ENCODE results near the gene SYCP2L. TPM values are rescaled to one million over a fixed set of nuclear protein-coding genes. Genes with fewer than 3 reads are reported as not detected.

The SYCP2L gene
- polyA plus RNA-seq, 1 donor from 2014 or later = 9.4 TPM

DNA sequence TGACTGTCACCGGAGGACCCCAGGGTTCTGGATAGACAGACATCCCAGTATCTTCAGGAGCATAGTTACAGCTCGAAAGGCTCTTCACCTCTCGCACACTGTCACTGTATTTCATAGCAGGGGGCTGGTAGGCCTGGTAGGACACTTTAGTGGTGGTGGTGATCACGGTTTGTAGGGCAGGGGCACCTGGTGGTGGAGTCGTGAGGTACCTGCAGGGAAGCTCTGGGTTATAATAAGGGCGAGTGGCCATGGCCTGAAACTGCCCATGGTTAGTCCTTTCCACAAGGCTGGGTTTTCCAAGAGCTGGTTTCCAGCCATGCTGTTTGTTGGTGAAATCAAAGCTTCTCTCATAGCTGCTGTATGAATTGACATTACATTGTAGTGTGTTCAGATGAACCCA, 12.6 kb upstream of the SYCP2L start:
- no peaks in the 10 kb centered on the region for H3K79me2 ChIP-seq (replicated peaks; ENCODE audit: insufficient read depth, low read length)
- no peak overlapping the region for H3K4me2 ChIP-seq (ENCODE audit: low read length)
- no peaks in the 10 kb centered on the region for H4K20me1 ChIP-seq (ENCODE audit: insufficient read depth)
- no peak overlapping the region for H2AFZ ChIP-seq (ENCODE audit: low read depth, low read length)
- H3K4me3 ChIP-seq (ENCODE audit: low read length) = no peak overlapping the region
- TF ChIP-seq EZH2 (IDR thresholded peaks at IDR 0.05; ENCODE audit: borderline replicate concordance, insufficient read depth, low read length, poor library complexity, severe bottlenecking) (no peak), CTCF (IDR thresholded peaks at IDR 0.05; ENCODE audit: poor library complexity, severe bottlenecking) (no peak), RAD21 (conservative IDR thresholded peaks at IDR 0.05) (no peak), TAF1 (IDR thresholded peaks at IDR 0.05; ENCODE audit: low read depth) (no peak), MXI1 (conservative IDR thresholded peaks at IDR 0.05; ENCODE audit: poor library complexity, severe bottlenecking) (no peak), SMC3 (conservative IDR thresholded peaks at IDR 0.05; ENCODE audit: poor library complexity) (no peak), POLR2AphosphoS5 (IDR thresholded peaks at IDR 0.05) (no peak), EP300 (conservative IDR thresholded peaks at IDR 0.05; ENCODE audit: poor library complexity, severe bottlenecking) (no peak), REST (IDR thresholded peaks at IDR 0.05; ENCODE audit: borderline replicate concordance) (no peak)
- H3K9me2 ChIP-seq (ENCODE audit: insufficient read depth, low read length) = no peaks in the 10 kb centered on the region
- H3K9ac ChIP-seq (ENCODE audit: low read length) = no peak overlapping the region
- H3F3A ChIP-seq (ENCODE audit: insufficient read depth, low read length, poor library complexity, severe bottlenecking) = no peaks in the 10 kb centered on the region
- no peaks in the 10 kb centered on the region for H3K27me3 ChIP-seq (ENCODE audit: insufficient read depth, low read depth, low read length)
- no peaks in the 10 kb centered on the region for H3K9me3 ChIP-seq (ENCODE audit: low read length)
- H3K36me3 ChIP-seq (ENCODE audit: insufficient read depth, low read length) = no peaks in the 10 kb centered on the region
- no peak overlapping the region for H3K27ac ChIP-seq (ENCODE audit: low read length)

GRCh38 chr6:10875026-10875425, 11.8 kb upstream of the SYCP2L start:
- H3K4me2 ChIP-seq (ENCODE audit: low read length) = no peak overlapping the region
- no peaks in the 10 kb centered on the region for H4K20me1 ChIP-seq (ENCODE audit: insufficient read depth)
- H3K9me2 ChIP-seq (ENCODE audit: insufficient read depth, low read length) = no peaks in the 10 kb centered on the region
- no peaks in the 10 kb centered on the region for H3K79me2 ChIP-seq (replicated peaks; ENCODE audit: insufficient read depth, low read length)
- H3F3A ChIP-seq (ENCODE audit: insufficient read depth, low read length, poor library complexity, severe bottlenecking) = no peaks in the 10 kb centered on the region
- TF ChIP-seq MXI1 (conservative IDR thresholded peaks at IDR 0.05; ENCODE audit: poor library complexity, severe bottlenecking) = no peak
- TF ChIP-seq EP300 (conservative IDR thresholded peaks at IDR 0.05; ENCODE audit: poor library complexity, severe bottlenecking) = no peak
- no peak for TF ChIP-seq TAF1 (IDR thresholded peaks at IDR 0.05; ENCODE audit: low read depth)
- TF ChIP-seq RAD21 (conservative IDR thresholded peaks at IDR 0.05) = no peak
- TF ChIP-seq EZH2 (IDR thresholded peaks at IDR 0.05; ENCODE audit: borderline replicate concordance, insufficient read depth, low read length, poor library complexity, severe bottlenecking) = no peak
- TF ChIP-seq SMC3 (conservative IDR thresholded peaks at IDR 0.05; ENCODE audit: poor library complexity) = no peak
- no peak for TF ChIP-seq CTCF (IDR thresholded peaks at IDR 0.05; ENCODE audit: poor library complexity, severe bottlenecking)
- TF ChIP-seq REST (IDR thresholded peaks at IDR 0.05; ENCODE audit: borderline replicate concordance) = no peak
- TF ChIP-seq POLR2AphosphoS5 (IDR thresholded peaks at IDR 0.05) = no peak
- H3K27me3 ChIP-seq (ENCODE audit: insufficient read depth, low read depth, low read length) = peaks cover 6% of the 10 kb centered on the region
- H3K36me3 ChIP-seq (ENCODE audit: insufficient read depth, low read length) = no peaks in the 10 kb centered on the region
- H3K4me3 ChIP-seq (ENCODE audit: low read length) = no peak overlapping the region
- no peak overlapping the region for H3K9ac ChIP-seq (ENCODE audit: low read length)
- H3K9me3 ChIP-seq (ENCODE audit: low read length) = no peaks in the 10 kb centered on the region
- no peak overlapping the region for H3K27ac ChIP-seq (ENCODE audit: low read length)
- no peak overlapping the region for H2AFZ ChIP-seq (ENCODE audit: low read depth, low read length)
